NB4 (cell line): ENCODE results near the gene SENP3.

ENCODE experiments used
- MYC ChIP-seq: IDR thresholded peaks from 2 replicates; pipeline ENCODE4 v1.6.1; 2011; ENCODE audit warnings: low read depth, low read length
- POLR2A ChIP-seq: IDR thresholded peaks from 2 replicates; pipeline ENCODE4 v1.6.1; 2011; ENCODE audit warnings: mild to moderate bottlenecking; ENCODE audit not compliant: insufficient read length; ENCODE audit errors: extremely low read depth
- TF ChIP-seq, protein P1 (sequence below): IDR thresholded peaks from one replicate; pipeline ENCODE4 v1.5.1; 2012; ENCODE audit warnings: low read depth, low read length
- TF ChIP-seq, protein P2 (sequence below): IDR thresholded peaks from 2 replicates; pipeline ENCODE4 v1.6.1; 2011; ENCODE audit warnings: low read depth, low read length

DNA sequence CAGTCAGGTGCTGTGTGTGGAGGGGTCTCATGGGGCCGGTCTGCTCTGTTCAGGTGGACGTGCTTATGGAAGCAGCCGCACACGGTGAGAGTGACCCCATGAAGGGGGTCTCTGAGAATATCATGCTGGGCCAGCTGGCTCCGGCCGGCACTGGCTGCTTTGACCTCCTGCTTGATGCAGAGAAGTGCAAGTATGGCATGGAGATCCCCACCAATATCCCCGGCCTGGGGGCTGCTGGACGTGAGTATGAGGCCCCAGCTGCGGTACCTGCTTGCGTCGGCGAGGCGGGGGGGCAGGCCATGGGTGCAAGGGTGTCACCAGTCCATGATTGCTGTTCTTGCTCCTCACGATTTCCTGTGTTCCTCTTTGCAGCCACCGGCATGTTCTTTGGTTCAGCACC, 49.6 kb upstream of the SENP3 start:
- TF ChIP-seq POLR2A (no peak), MYC (no peak)
- TF ChIP-seq, protein P1, sequence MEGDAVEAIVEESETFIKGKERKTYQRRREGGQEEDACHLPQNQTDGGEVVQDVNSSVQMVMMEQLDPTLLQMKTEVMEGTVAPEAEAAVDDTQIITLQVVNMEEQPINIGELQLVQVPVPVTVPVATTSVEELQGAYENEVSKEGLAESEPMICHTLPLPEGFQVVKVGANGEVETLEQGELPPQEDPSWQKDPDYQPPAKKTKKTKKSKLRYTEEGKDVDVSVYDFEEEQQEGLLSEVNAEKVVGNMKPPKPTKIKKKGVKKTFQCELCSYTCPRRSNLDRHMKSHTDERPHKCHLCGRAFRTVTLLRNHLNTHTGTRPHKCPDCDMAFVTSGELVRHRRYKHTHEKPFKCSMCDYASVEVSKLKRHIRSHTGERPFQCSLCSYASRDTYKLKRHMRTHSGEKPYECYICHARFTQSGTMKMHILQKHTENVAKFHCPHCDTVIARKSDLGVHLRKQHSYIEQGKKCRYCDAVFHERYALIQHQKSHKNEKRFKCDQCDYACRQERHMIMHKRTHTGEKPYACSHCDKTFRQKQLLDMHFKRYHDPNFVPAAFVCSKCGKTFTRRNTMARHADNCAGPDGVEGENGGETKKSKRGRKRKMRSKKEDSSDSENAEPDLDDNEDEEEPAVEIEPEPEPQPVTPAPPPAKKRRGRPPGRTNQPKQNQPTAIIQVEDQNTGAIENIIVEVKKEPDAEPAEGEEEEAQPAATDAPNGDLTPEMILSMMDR, result no peak
- TF ChIP-seq, protein P2, sequence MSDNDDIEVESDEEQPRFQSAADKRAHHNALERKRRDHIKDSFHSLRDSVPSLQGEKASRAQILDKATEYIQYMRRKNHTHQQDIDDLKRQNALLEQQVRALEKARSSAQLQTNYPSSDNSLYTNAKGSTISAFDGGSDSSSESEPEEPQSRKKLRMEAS, result no peak
